PFSK-1 (cell line): Measurements from ENCODE around the gene HHIP.

ENCODE experiments used
- FOXP2 ChIP-seq: optimal IDR thresholded peaks from 2 replicates; pipeline ENCODE3; 2011; ENCODE audit warnings: borderline replicate concordance, control low read depth, inconsistent platforms; ENCODE audit not compliant: insufficient read depth; ENCODE audit errors: extremely low read length, extremely low read depth
- POLR2AphosphoS5 ChIP-seq: IDR thresholded peaks from 2 replicates; pipeline ENCODE4 v1.6.1; 2012; ENCODE audit warnings: low read depth, mild to moderate bottlenecking, control low read depth, low read length, moderate library complexity
- REST ChIP-seq, 2 experiments: IDR thresholded peaks; 2 replicates each; pipeline versions ENCODE4 v1.6.1 to v1.8.0; 2011 to 2012; ENCODE audit warnings: low read depth in 2 of 2, low read length in 2 of 2, control low read depth in 1 of 2, inconsistent platforms in 1 of 2, mild to moderate bottlenecking in 1 of 2, moderate library complexity in 1 of 2; ENCODE audit not compliant: insufficient read depth in 1 of 2
- SIN3A ChIP-seq: IDR thresholded peaks from 2 replicates; pipeline ENCODE4 v1.6.1; 2012; ENCODE audit warnings: mild to moderate bottlenecking, low read length, moderate library complexity, borderline replicate concordance; ENCODE audit not compliant: insufficient read depth
- TAF1 ChIP-seq: IDR thresholded peaks from 2 replicates; pipeline ENCODE4 v1.6.1; 2012; ENCODE audit warnings: low read length, control low read depth, borderline replicate concordance; ENCODE audit not compliant: insufficient read depth

The HHIP gene

GRCh38 chr4:144614850-144615585 lies 30.9 kb upstream of the HHIP start:
- TF ChIP-seq SIN3A (no peak), REST (IDR thresholded peaks at IDR 0.05; ENCODE audit: insufficient read depth in 1 of 2, low read depth in 2 of 2, low read length in 2 of 2) (no peak), TAF1 (no peak), FOXP2 (no peak), POLR2AphosphoS5 (no peak)

- TF ChIP-seq REST (IDR thresholded peaks at IDR 0.05; ENCODE audit: insufficient read depth in 1 of 2, low read depth in 2 of 2, low read length in 2 of 2) (no peak), POLR2AphosphoS5 (no peak), SIN3A (no peak), FOXP2 (no peak), TAF1 (no peak)
Observed at GRCh38 chr4:144621681-144622080, 24.3 kb upstream of the HHIP start.

GRCh38 chr4:144627663-144628076 lies 18.3 kb upstream of the HHIP start:
- TF ChIP-seq POLR2AphosphoS5 = no peak

- TF ChIP-seq REST (IDR thresholded peaks at IDR 0.05; ENCODE audit: insufficient read depth in 1 of 2, low read depth in 2 of 2, low read length in 2 of 2) = no peak
- TF ChIP-seq TAF1 = no peak
- TF ChIP-seq POLR2AphosphoS5 = no peak
- no peak for TF ChIP-seq SIN3A
- no peak for TF ChIP-seq FOXP2
Observed at GRCh38 chr4:144633215-144633614, 12.7 kb upstream of the HHIP start.

GRCh38 chr4:144634978-144635747 lies 10.8 kb upstream of the HHIP start:
- TF ChIP-seq REST (IDR thresholded peaks at IDR 0.05; ENCODE audit: insufficient read depth in 1 of 2, low read depth in 2 of 2, low read length in 2 of 2) = no peak
- TF ChIP-seq POLR2AphosphoS5 = no peak
- TF ChIP-seq TAF1 = no peak
- TF ChIP-seq FOXP2 = no peak
- TF ChIP-seq SIN3A = no peak
